Stimulated activated CD8-positive, alpha-beta memory T cell treated with anti-CD3 and anti-CD28 coated beads, Interleukin-15, amount 100 ng/mL, for 4 hours (primary cell): ENCODE measurements around the gene DNASE2.

Experiments used
- DNase-seq, 2 donors: peaks; one replicate each; pipeline ENCODE4 v3.0.0-alpha.2; 2020; ENCODE audit warnings: low read depth in 2 of 2

The DNASE2 gene

DNA sequence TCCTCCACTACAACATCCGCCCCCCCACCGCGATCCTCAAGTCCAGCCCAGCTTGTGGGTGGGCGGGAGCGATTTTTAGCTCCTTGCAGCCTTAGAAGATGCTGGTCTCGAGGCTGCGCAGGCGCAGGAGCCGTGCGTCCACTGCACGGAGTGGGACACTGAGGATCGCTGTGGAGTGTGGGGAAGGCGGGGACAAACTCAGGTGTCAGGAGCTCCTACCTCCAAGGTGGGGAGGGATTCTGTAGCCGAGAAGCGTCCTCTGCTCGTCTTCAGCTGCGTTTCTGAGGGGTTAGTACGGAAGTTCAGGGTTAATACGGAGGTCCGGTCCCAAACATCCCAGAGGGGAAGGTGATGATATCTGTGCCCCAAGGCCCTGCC is 46.7 kb downstream of the DNASE2 start, which contains the start of gene RTBDN:
Gene RTBDN, minus strand, starts transcription at position 14 of the 378 bp plus-strand sequence. CDS start 4,600 bp downstream, outside the sequence.
- DNase-seq = no peak

DNA sequence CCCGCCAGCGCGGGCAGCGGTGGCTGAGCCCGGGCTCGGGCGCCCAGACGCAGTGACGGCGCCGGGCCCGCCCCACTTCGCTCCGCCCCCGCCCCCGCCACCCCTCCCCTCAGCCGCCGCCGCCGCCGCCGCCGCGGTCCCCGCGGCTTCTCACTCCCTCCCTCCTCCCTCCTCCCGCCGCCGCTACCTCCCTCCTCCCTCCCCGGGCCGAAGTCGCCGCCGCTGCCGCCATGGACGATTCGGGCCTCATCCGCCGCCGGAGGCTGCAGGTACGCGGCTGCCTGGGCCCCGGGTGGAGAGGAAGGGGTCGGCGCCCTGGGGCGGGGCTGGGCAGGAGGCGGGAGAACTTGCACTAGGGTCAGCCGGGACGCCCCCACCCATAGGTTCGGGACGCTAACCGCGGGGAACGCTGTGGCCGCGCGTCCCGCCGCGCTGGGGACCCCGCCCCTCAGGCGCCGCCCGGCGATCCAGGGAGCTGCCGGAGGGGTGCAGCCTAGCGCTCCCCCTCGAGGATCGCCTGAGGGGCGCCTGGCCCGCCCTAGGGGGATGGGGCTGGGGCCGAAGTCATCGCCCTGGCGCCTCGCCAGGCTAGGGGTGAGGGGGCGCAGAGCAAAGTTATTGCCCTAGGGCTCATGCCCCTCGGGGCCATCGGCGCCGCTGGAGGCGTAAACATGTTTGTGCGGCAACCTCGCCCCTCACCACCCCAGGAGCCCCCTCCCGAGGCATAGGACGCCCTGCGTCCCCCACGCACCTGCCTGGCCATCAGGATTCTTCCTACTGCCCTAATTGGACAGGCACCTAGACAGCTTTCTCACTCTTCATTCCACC is 47.3 kb downstream of the DNASE2 start:
- DNase-seq = peak in 1 of 2 donors; percentile 32

DNA sequence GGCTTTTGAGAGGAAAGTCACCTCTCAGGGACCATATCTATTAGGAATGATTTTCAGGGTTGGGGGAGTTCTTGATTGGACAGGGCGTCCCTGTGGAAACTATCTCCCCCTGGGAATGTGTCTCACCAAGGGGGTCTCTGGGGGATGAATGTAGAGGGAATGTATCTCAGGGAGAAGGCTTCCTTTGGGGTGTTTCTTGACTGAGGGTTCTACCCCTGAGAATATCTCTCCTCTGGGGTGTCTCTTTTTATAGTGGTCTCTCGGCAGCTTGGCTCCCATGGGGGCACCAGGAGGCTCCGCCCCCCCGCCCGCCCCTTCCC is 47.9 kb downstream of the DNASE2 start:
- no peak for DNase-seq

DNA sequence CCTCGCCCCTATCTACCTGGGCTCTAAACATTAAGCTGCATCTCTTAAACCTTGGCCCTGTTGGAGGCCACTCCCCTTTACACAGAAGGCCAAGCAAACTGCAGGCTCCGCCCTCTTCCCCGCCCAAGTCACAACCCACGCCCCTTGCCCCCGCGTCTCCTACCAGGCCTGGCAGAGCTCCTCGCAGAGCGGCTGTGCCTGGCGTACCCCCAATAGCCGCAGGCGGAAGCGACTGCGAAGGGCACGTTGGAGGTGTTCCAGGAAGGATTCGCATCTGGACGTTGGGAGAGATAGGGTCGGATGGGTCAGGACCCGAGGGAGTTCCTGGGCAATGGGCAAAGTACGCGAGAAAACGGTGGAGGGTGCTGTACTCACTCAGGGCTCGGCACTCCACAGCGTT is 52.8 kb downstream of the DNASE2 start:
- no peak for DNase-seq

DNA sequence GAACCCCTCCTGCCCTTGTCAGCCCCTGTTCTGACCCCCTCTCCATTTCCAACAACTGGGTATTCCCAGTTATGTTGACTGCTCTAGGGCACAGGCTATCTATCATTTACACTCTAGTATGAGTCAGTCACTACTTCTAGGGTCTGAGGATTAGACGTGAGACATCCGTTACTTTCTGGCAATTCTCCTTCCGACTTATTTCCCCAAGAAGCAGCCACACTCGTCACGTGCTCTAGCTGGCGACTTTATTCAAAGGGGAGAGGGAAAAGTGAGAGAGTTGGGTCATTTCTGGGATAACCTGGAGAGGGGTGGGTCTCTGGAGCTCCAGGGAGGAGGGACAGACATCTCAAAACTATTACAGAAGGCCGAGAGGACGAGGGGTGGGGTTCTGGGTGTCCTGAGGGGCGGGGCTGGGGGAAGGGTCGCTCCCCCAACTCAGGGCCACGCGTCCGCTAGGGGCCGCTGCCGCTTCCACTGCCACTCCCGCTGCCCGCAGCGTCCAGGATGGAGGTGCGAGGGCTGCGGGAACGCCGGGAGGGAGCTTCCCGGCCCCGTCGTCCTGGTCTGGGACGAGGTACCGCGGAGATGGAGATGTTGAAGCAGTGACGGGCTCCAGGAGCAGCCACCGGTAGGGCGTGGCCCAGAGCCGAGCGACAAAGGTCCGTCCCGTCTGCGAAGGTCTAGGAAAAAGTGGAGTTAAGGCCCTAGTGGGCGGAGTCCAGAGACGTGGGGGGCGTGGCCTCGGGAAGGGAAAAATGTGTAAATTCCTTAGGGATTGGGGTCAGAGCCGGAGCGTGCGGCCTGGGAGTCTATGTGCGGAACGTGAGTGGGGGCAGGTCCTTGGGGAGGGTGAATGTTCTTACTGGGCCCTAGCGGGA is 55.8 kb downstream of the DNASE2 start:
- DNase-seq = no peak
